Nephron progenitor cell (in vitro differentiated cells): ENCODE measurements around the gene CENPM.
"Not testable (repeated sequence)": the region's sequence is repeated elsewhere in the genome, so short reads cannot be mapped to it uniquely, and the experiment has no call there.

Experiments
- DNase-seq: peaks from one replicate; pipeline ENCODE4 v3.0.0; 2021
- H3K27ac Mint-ChIP-seq: 2 replicates; pipeline ENCODE4 v1.8.0; 2021; ENCODE audit warnings: mild to moderate bottlenecking, moderate library complexity, mixed read lengths
- H3K27me3 Mint-ChIP-seq: 2 replicates; pipeline ENCODE4 v1.8.0; 2021; ENCODE audit warnings: mild to moderate bottlenecking, low read depth, mixed read lengths; ENCODE audit not compliant: poor library complexity
- H3K36me3 Mint-ChIP-seq: 2 replicates; pipeline ENCODE4 v1.8.0; 2021; ENCODE audit warnings: low read depth, mixed read lengths
- H3K4me1 Mint-ChIP-seq: 2 replicates; pipeline ENCODE4 v1.8.0; 2021; ENCODE audit warnings: mixed read lengths
- H3K4me3 Mint-ChIP-seq: 2 replicates; pipeline ENCODE4 v1.8.0; 2021; ENCODE audit warnings: mild to moderate bottlenecking, moderate library complexity, mixed read lengths
- H3K9me3 Mint-ChIP-seq: 2 replicates; pipeline ENCODE4 v1.8.0; 2021; ENCODE audit warnings: mild to moderate bottlenecking, moderate library complexity, mixed read lengths
- CTCF ChIP-seq: fragments of 200-600 bp; sonication (generic); IDR thresholded peaks from 2 replicates; pipeline ENCODE4 v1.5.0; 2021; ENCODE audit warnings: antibody characterized with exemption

Gene CENPM

GRCh38 chr22:41963453-41964111 is 16.6 kb upstream of the CENPM start:
- peaks cover 24% of the 10 kb centered on the region for H3K4me1 Mint-ChIP-seq
- H3K4me3 Mint-ChIP-seq = no peak overlapping the region
- peaks cover 10% of the 10 kb centered on the region for H3K27me3 Mint-ChIP-seq
- TF ChIP-seq CTCF = no peak
- no peaks in the 10 kb centered on the region for H3K9me3 Mint-ChIP-seq
- H3K27ac Mint-ChIP-seq = peak overlapping the region; percentile 56
- no peaks in the 10 kb centered on the region for H3K36me3 Mint-ChIP-seq
- DNase-seq = no peak

- no peaks in the 10 kb centered on the region for H3K9me3 Mint-ChIP-seq
- peak; percentile 11 for TF ChIP-seq CTCF
- peaks cover 12% of the 10 kb centered on the region for H3K4me1 Mint-ChIP-seq
- H3K36me3 Mint-ChIP-seq = no peaks in the 10 kb centered on the region
- no peak overlapping the region for H3K27ac Mint-ChIP-seq
- no peak overlapping the region for H3K4me3 Mint-ChIP-seq
- DNase-seq = no peak
- H3K27me3 Mint-ChIP-seq = peaks cover 5% of the 10 kb centered on the region
Observed at GRCh38 chr22:41957941-41958556, 11.1 kb upstream of the CENPM start.

GRCh38 chr22:41952713-41953112 is 5.8 kb upstream of the CENPM start:
- no peak for DNase-seq
- H3K36me3 Mint-ChIP-seq = no peaks in the 10 kb centered on the region
- no peaks in the 10 kb centered on the region for H3K27me3 Mint-ChIP-seq
- no peaks in the 10 kb centered on the region for H3K9me3 Mint-ChIP-seq
- no peak for TF ChIP-seq CTCF
- no peak overlapping the region for H3K4me3 Mint-ChIP-seq
- H3K27ac Mint-ChIP-seq = no peak overlapping the region
- H3K4me1 Mint-ChIP-seq = peaks cover 46% of the 10 kb centered on the region

- no peaks in the 10 kb centered on the region for H3K27me3 Mint-ChIP-seq
- TF ChIP-seq CTCF = no peak
- H3K36me3 Mint-ChIP-seq = no peaks in the 10 kb centered on the region
- peaks cover 42% of the 10 kb centered on the region for H3K4me1 Mint-ChIP-seq
- no peak within 1 kb of the TSS for H3K27ac Mint-ChIP-seq
- H3K9me3 Mint-ChIP-seq = no peaks in the 10 kb centered on the region
- no peak within 1 kb of the TSS for H3K4me3 Mint-ChIP-seq
- DNase-seq = no peak
Observed at GRCh38 chr22:41951898-41952474, 5.0 kb upstream of the CENPM start, which contains the start of gene SMIM45. TSS of gene SMIM45 (plus strand) at chr22:41952150.

GRCh38 chr22:41949297-41949965 is 2.5 kb upstream of the CENPM start:
- no peak for TF ChIP-seq CTCF
- Mint-ChIP-seq H3K4me3 (peak overlapping the region; percentile 64), H3K9me3 (no peaks in the 10 kb centered on the region), H3K27me3 (peaks cover 2% of the 10 kb centered on the region), H3K36me3 (peaks cover 8% of the 10 kb centered on the region), H3K4me1 (peaks cover 54% of the 10 kb centered on the region), H3K27ac (peak overlapping the region; percentile 82)
- no peak for DNase-seq

- Mint-ChIP-seq H3K36me3 (peaks cover 10% of the 10 kb centered on the region), H3K4me3 (peak overlapping the region; percentile 64), H3K4me1 (peaks cover 54% of the 10 kb centered on the region)
- not testable (repeated sequence) for DNase-seq, H3K9me3 Mint-ChIP-seq, H3K27ac Mint-ChIP-seq, H3K27me3 Mint-ChIP-seq
Observed at GRCh38 chr22:41948928-41949296, 2.0 kb upstream of the CENPM start.
